Measurements from ENCODE around the gene SIPA1L3.

DNA sequence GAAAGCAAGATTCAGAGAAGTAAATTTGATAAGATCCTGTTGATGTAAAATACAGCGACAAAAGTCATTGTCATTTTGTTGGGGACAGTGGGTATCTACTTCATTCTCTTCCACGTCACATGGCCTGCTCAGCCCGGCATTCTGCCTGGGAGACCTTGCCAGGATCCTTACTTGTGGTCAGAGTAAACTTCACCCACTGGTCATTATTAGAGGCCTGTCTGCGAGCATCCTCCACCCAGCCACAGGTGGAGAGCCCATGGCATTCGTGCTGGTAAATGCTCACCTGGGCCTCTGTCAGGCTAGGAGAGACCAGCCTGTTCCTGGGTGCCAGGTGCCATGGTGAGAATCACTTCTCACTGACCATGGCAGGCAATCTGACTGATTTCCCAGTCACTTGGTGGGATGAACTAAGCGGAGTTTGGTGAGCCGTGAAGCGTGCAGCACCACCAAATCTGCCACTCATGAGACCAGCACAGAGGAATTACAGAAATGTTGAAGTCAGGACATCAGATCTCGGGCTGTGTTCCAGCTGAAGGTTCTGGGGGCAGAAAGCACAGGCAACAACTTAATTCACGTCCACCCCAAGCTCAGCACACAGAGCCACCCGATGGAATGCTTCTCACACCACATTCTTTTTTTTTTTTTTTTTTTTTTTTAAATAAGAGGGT, 107.0 kb downstream of the SIPA1L3 start:
- TF ChIP-seq, protein P1, sequence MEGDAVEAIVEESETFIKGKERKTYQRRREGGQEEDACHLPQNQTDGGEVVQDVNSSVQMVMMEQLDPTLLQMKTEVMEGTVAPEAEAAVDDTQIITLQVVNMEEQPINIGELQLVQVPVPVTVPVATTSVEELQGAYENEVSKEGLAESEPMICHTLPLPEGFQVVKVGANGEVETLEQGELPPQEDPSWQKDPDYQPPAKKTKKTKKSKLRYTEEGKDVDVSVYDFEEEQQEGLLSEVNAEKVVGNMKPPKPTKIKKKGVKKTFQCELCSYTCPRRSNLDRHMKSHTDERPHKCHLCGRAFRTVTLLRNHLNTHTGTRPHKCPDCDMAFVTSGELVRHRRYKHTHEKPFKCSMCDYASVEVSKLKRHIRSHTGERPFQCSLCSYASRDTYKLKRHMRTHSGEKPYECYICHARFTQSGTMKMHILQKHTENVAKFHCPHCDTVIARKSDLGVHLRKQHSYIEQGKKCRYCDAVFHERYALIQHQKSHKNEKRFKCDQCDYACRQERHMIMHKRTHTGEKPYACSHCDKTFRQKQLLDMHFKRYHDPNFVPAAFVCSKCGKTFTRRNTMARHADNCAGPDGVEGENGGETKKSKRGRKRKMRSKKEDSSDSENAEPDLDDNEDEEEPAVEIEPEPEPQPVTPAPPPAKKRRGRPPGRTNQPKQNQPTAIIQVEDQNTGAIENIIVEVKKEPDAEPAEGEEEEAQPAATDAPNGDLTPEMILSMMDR (IDR thresholded peaks at IDR 0.05; ENCODE audit: insufficient read depth, low read length, poor library complexity, severe bottlenecking), result no peak
- TF ChIP-seq EZH2phosphoT487 (conservative IDR thresholded peaks at IDR 0.05; ENCODE audit: low read length), result no peak

Data from SU-DHL-6 (cell line).